GM12891 (cell line): ENCODE data around the gene MISP3.

Experiments
- DNase-seq: peaks from one replicate; pipeline ENCODE4 v3.0.0; 2011; ENCODE audit warnings: low spot score; ENCODE audit not compliant: insufficient read length
- FAIRE-seq: peaks from 2 replicates; lab custom pipeline; 2011; peaks lifted over from hg19 to GRCh38; lab: Jason Lieb, UNC
- PAX5 ChIP-seq: IDR thresholded peaks from 2 replicates; pipeline ENCODE4 v1.6.1; 2011; ENCODE audit warnings: low read length, moderate library complexity, mild to moderate bottlenecking; ENCODE audit not compliant: insufficient read depth, severe bottlenecking
- POLR2A ChIP-seq: IDR thresholded peaks from 2 replicates; pipeline ENCODE4 v1.6.1; 2011; ENCODE audit warnings: low read depth, low read length, control low read depth
- POLR2AphosphoS5 ChIP-seq: IDR thresholded peaks from 2 replicates; pipeline ENCODE4 v1.6.1; 2011; ENCODE audit warnings: low read depth, low read length, control low read depth
- POU2F2 ChIP-seq: IDR thresholded peaks from 2 replicates; pipeline ENCODE4 v1.6.1; 2011; ENCODE audit warnings: low read depth, mild to moderate bottlenecking, control low read depth, low read length, moderate library complexity
- SPI1 ChIP-seq: IDR thresholded peaks from 2 replicates; pipeline ENCODE4 v1.6.1; 2011; ENCODE audit warnings: low read depth, low read length, control low read depth
- TAF1 ChIP-seq: IDR thresholded peaks from 2 replicates; pipeline ENCODE4 v1.6.1; 2011; ENCODE audit warnings: low read depth, low read length, control low read depth

Gene MISP3

DNA sequence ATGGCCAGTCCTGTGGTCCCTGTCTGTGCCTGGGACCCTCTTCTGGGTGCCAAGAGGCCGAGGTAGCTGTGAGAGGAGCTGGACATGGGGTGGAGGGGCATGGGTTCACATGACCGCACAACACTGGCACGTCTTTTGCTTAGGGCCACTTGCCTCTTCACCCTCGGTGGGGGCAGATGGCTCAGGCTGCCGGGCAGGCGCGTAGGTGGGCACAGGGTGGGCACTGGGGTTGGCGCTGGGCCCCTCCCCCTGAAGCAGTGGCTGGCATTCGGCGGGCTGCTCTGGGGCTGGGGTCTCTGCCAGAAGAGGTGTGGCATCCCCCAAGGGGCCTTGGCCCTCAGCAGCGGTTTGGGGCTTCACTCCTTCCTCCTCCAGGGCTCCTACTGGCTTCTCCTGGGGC is 19.1 kb upstream of the MISP3 start:
- TF ChIP-seq POLR2AphosphoS5 (0 out of 2 replicates have a peak, but pooled peaks have one; percentile 6), TAF1 (no peak), POLR2A (peak; percentile 18; the same call in 1 of the 2 replicates), SPI1 (no peak), POU2F2 (no peak)
- FAIRE-seq = no peak
- DNase-seq = no peak

DNA sequence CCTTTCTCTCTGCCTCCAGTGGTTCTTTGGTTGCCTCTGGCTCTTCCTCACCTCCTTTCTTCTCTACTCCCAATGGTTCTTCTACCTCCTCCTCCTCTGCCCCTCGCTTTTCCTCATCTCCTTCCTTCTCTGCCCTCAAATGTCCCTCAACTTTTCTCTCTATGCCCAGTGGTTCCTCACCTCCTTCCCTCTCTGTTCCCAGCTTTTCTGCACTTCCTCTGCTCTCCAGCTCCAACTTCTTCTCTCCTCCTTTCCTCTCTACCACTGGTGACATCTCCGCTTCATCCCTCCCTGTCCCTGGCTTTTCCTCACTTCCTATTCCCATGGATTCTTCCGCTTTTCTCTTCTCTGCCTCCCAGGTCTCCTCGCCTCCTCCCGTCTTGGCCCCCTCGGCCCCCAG is 18.5 kb upstream of the MISP3 start:
- FAIRE-seq = no peak
- TF ChIP-seq POLR2A = no peak
- TF ChIP-seq PAX5 = no peak
- TF ChIP-seq POLR2AphosphoS5 = no peak
- TF ChIP-seq POU2F2 = no peak
- TF ChIP-seq TAF1 = no peak
- no peak for TF ChIP-seq SPI1
- DNase-seq = no peak

DNA sequence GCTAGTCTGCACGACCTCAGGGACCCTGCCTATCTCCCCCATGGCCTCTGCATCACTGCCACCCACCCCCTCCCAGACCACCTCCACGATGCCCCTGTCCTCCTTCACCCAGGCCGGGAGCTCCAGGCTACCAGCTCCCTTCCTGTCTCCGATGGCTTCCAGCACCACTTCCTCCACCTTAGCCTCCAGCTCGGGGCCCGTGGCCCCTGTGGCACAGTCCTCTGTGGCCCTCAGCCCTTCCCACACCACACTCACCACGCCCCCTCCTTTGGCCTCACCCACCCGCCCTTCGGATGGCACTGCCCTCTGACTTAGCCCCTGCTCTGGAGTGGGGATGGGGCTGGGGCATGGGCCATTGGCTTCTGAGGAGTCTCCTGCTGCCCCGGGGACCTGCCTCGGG is 17.9 kb upstream of the MISP3 start:
- FAIRE-seq = no peak
- DNase-seq = no peak
- no peak for TF ChIP-seq POLR2A
- no peak for TF ChIP-seq TAF1
- TF ChIP-seq SPI1 = no peak
- no peak for TF ChIP-seq POLR2AphosphoS5
- TF ChIP-seq PAX5 = no peak
- TF ChIP-seq POU2F2 = no peak

DNA sequence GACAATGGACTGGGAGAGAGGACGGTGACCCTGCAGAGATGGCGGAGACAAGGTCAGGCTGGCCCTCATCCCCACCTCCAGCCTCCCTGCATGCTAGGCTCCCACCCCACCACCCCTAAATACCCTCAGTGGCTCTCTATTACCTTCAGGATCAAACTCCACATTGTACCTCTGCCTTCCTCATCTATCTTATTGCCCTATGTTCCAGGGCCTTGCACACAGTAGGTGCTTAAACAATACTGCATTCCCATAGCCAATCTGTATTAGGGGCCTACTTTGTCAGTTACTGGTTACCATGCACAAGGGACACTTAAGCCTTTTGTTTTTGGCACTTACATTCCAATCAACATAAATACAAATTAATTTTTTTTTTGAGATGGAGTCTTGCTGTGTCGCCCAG is 17.2 kb upstream of the MISP3 start:
- DNase-seq = no peak
- TF ChIP-seq POU2F2 (no peak), TAF1 (no peak), POLR2AphosphoS5 (no peak), PAX5 (no peak), SPI1 (no peak), POLR2A (no peak)
- FAIRE-seq = no peak

DNA sequence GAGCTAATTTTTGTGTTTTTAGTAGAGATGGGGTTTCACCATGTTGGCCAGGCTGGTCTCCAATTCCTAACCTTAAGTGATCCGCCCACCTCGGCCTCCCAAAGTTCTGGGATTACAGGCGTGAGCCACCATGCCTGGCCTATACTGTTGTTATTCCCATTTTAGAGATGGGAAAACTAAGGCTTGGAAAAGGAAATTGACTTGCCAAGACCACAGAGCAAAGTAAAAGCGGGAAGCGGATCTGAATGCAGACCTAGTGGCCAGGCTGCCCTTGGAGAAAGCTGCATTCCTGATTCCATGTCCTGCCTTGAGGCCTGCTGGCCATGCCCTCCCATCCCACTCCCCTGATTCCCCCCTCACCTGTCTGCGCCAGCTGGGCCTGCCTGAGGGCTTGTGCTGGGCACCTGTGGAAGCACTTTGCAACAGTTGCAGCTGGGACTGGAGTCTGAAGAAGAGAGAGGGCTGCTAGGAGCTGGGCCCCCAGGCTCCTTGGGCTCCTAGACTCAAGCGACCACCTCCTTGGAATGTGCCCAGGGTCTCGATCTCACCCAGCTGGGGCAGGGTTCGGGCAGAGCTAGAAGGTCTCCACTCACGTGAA is 16.4 kb upstream of the MISP3 start:
- FAIRE-seq (no peak), DNase-seq (no peak)
- TF ChIP-seq TAF1 (no peak), SPI1 (no peak), POU2F2 (no peak), POLR2AphosphoS5 (no peak), POLR2A (no peak), PAX5 (no peak)

DNA sequence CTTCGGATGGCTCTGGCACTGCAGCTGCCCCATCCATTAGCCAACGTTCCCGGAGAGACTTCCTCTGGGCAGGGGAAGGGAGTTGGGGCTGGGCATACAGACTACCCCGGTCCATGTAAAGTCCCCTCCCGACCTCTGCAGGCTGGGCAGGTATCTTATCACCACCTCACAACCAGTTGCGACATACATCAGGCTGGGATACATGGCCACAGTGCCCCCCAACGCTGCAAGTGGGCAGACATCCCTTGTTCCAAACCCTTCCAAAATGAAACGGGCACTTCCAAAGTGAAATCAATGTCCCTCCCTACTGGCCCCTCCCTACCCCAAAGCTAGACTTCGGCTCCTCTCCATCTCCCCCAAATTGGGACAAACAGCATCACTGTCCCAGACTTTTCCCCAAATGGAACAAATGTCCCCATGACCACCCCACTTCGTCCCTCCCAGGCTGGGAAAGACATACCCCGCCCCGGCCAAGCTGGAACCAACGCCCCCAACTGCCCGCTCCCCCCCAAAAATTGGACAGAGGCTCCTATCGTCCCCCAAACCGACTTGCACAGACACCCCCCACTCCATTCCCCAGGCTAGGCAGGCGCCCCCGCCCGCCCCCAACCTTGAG is 15.7 kb upstream of the MISP3 start:
- no peak for FAIRE-seq
- TF ChIP-seq POLR2A (no peak), TAF1 (no peak), PAX5 (no peak), POLR2AphosphoS5 (no peak), SPI1 (no peak)
- no peak for DNase-seq

DNA sequence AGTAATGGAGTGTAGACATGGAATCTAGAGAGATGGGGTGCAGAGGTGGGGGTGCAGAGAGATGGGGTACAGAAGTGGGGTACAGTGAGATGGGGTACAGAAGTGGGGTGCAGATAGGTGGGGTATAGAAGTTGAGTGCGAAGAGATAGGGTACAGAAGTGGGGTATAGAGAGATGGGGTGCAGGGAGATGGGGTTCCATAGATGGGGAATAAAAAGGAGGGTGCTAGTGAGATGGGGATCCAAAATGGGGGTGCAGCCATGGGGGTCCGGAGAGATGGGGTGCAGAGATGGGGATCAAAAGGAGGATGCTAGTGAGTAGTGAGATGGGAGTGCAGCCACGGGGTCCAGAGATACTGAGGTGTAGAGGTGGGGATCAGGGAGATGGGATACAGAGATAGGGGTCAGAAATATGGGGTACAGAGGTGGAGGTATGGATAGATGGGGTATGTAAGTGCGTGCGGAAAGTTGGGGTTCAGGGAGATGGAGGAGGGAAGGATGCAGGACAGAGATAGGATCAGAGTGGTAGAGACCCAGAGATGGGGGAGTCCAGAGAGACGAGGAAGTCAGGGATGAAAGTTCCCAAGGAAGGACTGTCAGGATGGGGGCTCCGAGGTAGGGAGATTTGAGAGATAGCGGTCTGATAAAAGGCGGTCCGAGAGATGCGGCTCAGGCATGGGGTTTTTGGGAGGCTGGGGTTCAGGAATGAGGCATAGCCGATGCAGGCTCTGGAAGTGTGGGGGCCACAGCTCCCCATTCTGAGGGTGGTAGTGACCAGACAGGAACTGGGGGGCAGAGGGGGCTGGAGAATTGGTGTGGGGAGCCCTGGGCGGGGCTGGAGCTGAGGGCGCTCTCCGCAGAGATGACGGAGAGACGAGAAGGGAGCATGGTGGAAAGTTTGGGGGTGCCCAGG is 14.1 kb upstream of the MISP3 start:
- FAIRE-seq = no peak
- DNase-seq = no peak
- no peak for TF ChIP-seq PAX5
- TF ChIP-seq POU2F2 = no peak
- no peak for TF ChIP-seq SPI1
- TF ChIP-seq POLR2AphosphoS5 = no peak
- no peak for TF ChIP-seq POLR2A
- TF ChIP-seq TAF1 = no peak

DNA sequence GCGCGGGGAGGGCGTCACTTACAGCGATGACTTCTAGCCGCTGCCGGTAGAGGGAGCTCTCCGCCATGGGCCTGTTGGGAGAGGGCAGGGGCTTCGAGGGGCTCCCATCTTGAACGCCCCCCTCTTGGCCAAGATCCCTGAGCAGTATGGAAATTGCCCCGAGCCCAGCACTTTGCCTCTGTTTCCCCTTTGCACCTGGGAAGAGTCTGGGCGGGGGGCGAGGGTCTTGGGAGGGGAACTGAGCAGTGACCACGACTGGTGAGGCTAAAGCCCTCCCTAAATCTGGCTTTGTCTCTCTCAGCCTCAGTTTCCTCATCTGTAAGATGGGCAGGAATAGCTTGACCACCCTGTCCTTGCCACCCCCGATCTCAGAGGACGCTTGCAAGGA is 13.5 kb upstream of the MISP3 start:
- DNase-seq (peak; percentile 57), FAIRE-seq (no peak)
- TF ChIP-seq POU2F2 (no peak), SPI1 (no peak), TAF1 (no peak), POLR2A (no peak), POLR2AphosphoS5 (no peak), PAX5 (no peak)

DNA sequence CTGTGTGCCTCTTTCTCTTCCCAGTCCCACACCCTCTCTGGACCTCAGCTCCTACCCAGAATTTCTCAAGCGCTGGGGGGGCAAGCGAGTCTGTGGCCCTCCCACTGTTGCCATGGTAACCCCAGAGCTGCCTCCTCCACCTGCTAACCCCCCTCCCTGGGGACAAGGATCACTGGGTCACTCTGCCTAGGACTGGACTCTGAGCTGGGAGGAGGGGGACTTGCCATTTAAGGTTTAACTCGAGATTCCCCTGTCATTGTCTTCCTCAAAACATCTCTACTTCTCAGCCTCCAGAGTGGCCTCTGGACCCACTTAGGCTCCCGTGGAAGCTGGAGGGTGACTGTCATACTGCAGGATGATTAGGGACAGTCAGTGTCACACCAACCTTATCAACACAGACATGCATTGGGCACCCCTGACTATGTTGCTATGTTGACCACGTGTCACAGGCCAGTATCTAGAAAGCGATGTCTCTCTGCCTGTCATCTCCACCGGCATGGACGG is 12.9 kb upstream of the MISP3 start:
- TF ChIP-seq TAF1 (no peak), POLR2A (no peak)
- FAIRE-seq (no peak), DNase-seq (peak; percentile 3)
